HUES48 (cell line): ENCODE measurements around the gene SOX10.
"Not testable (repeated sequence)": the region's sequence is repeated elsewhere in the genome, so short reads cannot be mapped to it uniquely, and the experiment has no call there.

Experiments
- H3K27ac ChIP-seq: one replicate; pipeline ENCODE4 v1.7.0; 2013; ENCODE audit warnings: low read depth, low read length, inconsistent platforms
- H3K27me3 ChIP-seq: 2 replicates; pipeline ENCODE4 v1.6.1; 2013; ENCODE audit warnings: mild to moderate bottlenecking, low read length; ENCODE audit not compliant: control insufficient read depth, insufficient read depth
- H3K36me3 ChIP-seq: 2 replicates; pipeline ENCODE4 v1.6.1; 2013; ENCODE audit warnings: low read length; ENCODE audit not compliant: control insufficient read depth, insufficient read depth
- H3K4me1 ChIP-seq: 2 replicates; pipeline ENCODE4 v1.6.1; 2013; ENCODE audit warnings: mild to moderate bottlenecking, low read length; ENCODE audit not compliant: control insufficient read depth, insufficient read depth
- H3K4me3 ChIP-seq: 2 replicates; pipeline ENCODE4 v1.5.1; 2013; ENCODE audit warnings: mild to moderate bottlenecking, low read depth, low read length
- H3K9ac ChIP-seq: 2 replicates; pipeline ENCODE4 v1.6.1; 2013; ENCODE audit warnings: mild to moderate bottlenecking, low read depth, low read length, moderate library complexity
- H3K9me3 ChIP-seq: 2 replicates; pipeline ENCODE4 v1.6.1; 2013; ENCODE audit warnings: low read length; ENCODE audit not compliant: control insufficient read depth, insufficient read depth

The SOX10 gene

DNA sequence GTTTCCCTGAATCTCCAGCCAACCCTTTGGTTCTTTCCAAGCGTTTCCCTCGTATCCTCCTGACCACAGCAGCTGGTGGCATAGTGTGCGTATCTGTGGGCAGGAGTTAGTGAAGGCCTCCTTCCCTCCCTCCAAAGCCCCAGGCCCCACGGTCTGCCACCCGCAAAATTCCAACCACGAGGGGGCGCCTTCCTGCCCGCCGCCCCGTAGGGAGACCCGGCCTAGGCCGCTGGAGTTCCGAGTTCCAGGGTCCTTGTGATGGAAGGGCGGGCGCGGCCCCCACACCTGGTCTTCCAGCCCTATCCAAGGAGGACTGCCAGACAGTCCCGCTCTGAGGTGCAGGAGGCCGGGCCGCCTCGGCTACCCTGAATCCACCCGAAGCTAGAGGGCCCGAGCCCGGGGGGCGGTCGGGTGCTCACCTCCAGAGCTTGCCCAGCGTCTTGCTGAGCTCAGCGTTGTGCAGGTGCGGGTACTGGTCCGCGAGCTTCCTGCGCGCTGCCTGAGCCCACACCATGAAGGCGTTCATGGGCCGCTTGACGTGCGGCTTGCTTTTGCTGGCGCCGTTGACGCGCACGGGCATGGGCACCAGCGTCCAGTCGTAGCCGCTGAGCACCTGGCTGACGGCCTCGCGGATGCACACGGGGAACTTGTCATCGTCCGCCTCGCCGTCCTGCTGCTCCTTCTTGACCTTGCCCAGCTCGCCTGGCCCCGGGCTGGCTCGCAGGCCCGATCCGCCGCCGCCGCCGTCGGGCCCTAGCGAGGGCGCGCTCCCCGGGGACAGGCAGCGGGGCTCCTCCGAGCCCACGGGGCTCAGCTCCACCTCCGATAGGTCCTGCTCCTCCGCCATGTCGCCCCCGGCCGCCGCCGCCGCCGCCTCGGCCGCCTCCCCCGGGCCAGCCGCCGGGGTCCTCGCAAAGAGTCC is 1.2 kb downstream of the SOX10 start:
- H3K4me3 ChIP-seq: peak overlapping the region; percentile 62
- H3K27ac ChIP-seq: no peak overlapping the region
- H3K9me3 ChIP-seq: no peaks in the 10 kb centered on the region
- no peak overlapping the region for H3K9ac ChIP-seq
- peaks cover 23% of the 10 kb centered on the region for H3K27me3 ChIP-seq
- H3K4me1 ChIP-seq: peaks cover 15% of the 10 kb centered on the region; the same call in 1 of the 2 replicates
- no peaks in the 10 kb centered on the region for H3K36me3 ChIP-seq

DNA sequence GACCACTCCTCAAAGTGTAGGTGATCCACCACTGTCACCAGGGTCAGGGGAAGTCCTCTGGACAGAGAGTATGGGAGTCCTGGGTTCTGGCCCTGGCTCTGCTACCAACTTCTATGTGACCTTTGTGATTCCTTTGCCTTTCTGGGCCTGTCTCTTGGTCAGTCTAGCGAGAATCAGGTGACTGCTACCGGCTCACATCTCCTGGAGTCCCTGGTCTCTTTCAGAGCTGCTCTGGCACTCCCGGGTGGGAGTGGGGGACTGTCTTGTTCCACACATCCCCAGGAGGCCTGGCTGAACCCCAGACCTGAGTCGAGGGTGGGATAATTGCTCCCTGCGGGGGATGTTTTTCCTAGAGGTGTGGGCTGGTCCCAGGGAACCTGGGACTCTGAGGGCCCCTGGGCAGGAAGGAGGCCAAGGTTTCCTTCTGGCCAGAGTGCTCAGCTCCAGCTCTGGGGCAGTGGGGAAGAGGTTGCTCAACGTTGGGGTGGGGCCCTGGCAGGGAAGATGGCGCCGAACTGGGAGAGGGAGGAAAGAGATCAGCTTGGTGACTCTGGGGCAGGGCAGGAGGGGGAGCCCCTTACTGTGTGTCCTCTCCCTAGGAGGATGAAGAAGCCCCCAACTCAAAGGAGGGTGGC is 2.1 kb downstream of the SOX10 start:
- Histone ChIP-seq H3K27me3 (peaks cover 23% of the 10 kb centered on the region), H3K9me3 (no peaks in the 10 kb centered on the region), H3K36me3 (no peaks in the 10 kb centered on the region), H3K4me1 (peaks cover 15% of the 10 kb centered on the region; the same call in 1 of the 2 replicates), H3K27ac (no peak overlapping the region), H3K9ac (no peak overlapping the region), H3K4me3 (no peak overlapping the region)

DNA sequence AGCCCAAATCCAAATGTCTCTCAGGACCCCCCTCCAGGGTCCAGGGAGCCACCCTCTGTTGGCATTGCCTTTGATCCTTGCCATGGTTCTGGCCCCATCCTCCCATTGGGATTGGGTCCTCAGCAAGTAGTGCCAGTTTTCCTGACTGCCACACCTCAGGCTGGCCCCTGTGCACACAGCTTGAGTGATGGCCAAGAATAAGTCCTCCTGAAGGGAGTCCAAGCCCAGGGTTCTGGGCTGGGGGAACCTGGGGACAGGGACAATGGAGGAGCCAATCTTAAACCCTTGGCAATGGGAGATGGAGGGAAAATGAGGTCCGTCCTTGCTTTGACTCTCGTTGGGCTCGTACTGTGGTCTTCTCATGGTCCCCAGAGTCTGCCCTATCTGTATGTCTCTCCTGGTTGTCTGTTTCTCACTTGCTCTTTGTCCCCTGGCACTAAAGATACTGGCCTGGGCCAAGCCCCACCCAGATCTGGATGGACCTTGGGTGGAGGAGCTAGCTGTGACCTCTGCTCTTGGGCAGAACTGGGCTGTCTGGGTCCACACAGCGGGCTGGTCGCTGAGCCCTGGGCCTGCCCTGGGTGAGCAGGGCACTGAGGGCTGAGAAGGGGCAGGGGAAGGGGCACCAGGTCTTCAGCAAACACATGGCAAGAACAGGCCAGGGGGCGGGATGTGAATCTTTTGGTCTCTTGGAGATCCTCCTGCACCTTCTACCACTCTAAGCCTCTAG is 2.9 kb downstream of the SOX10 start:
- H3K36me3 ChIP-seq: no peaks in the 10 kb centered on the region

DNA sequence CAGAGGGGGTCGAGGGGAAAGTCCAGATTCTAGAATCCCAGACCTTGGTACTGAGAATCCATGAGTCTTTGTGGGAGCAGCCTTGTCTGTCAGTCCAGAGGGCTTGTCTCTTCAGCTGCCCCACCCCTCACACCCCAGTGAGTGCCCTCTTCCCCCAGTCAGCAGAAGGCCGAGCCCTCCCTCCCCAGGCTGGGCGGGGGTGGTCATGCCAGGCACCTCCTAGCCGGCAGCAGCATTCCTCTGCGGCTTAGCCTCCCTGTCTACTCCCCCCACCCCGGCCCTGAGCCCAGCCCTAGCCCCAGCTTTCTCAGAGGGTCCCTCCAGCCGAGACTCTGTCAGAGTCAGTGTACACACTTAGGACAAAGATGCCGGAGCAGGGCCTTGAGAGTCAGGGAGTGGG is 4.6 kb downstream of the SOX10 start:
- Histone ChIP-seq H3K9ac (no peak overlapping the region), H3K4me1 (peaks cover 8% of the 10 kb centered on the region; the same call in 1 of the 2 replicates), H3K4me3 (no peak overlapping the region), H3K27ac (no peak overlapping the region), H3K27me3 (peaks cover 15% of the 10 kb centered on the region), H3K36me3 (no peaks in the 10 kb centered on the region), H3K9me3 (no peaks in the 10 kb centered on the region)

More for the DNA sequence above, 2.9 kb downstream of the SOX10 start:
- H3K27ac ChIP-seq: no peak overlapping the region
- H3K9ac ChIP-seq: no peak overlapping the region
- no peak overlapping the region for H3K4me3 ChIP-seq
- no peaks in the 10 kb centered on the region for H3K9me3 ChIP-seq
- peaks cover 15% of the 10 kb centered on the region; the same call in 1 of the 2 replicates for H3K4me1 ChIP-seq
- H3K27me3 ChIP-seq: peaks cover 23% of the 10 kb centered on the region

DNA sequence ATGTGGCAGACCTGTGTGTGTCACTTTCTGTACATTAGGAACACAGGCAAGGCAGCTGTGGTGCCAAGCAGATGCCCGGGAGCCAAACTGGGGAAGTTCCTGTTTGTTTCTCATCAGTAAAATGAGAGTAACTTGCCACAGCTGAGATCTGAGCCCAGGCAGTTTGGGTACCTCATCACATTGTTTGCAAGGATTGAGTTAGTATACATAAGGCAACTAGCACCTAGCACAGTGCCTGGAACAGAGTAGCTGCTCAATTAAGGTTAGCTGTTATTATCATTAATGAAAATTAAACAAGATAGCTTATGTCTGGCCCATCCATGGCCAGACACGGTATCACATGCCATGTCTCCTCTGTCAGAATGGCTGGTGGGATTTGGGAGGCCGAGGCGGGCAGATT is 7.8 kb downstream of the SOX10 start:
- Histone ChIP-seq H3K9me3 (no peaks in the 10 kb centered on the region), H3K4me1 (peaks cover 9% of the 10 kb centered on the region), H3K27me3 (no peaks in the 10 kb centered on the region), H3K9ac (no peak overlapping the region), H3K36me3 (no peaks in the 10 kb centered on the region), H3K27ac (no peak overlapping the region), H3K4me3 (no peak overlapping the region)

DNA sequence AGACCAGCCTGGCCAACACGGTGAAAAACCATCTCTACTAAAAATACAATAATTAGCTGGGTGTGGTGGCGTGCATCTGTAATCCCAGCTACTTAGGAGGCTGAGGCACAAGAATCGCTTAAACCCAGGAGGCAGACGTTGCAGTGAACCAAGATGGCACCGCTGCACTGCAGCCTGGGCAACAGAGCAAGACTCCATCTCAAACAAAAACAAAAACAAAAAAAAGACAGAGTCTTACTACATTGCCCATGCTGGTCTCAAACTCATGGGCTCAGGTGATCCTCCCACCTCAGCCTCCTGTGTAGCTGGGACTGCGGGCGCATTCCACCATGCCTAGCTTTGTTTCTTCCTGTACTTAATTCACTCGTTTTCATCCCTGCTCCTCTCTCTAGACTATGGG is 8.3 kb downstream of the SOX10 start:
- not testable (repeated sequence) for H3K4me3 ChIP-seq, H3K9ac ChIP-seq, H3K27ac ChIP-seq, H3K27me3 ChIP-seq, H3K9me3 ChIP-seq, H3K36me3 ChIP-seq
- peaks cover 14% of the 10 kb centered on the region for H3K4me1 ChIP-seq

DNA sequence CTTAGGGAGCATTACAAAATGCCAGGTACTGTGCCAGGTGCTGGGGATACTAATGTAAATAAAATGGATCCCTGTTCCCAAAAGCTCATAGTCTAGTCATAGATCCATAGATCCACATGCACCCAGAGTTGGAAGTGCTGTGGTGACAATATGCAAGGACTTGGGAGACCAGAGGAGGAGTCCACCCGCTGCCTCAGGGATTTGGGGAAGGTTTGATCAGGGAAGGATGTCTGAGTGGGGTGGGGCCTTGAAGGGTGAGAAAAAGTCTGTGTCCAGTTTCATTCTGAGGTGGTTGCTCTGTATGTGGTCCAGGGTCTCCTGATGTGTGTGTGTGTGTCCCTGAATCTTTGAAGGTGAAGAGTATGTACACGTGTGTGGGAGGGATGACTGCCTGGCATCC is 9.2 kb downstream of the SOX10 start:
- no peaks in the 10 kb centered on the region for H3K27me3 ChIP-seq
- H3K36me3 ChIP-seq: no peaks in the 10 kb centered on the region
- H3K4me1 ChIP-seq: peaks cover 19% of the 10 kb centered on the region
- no peaks in the 10 kb centered on the region for H3K9me3 ChIP-seq
- H3K9ac ChIP-seq: no peak overlapping the region
- no peak overlapping the region for H3K4me3 ChIP-seq
- no peak overlapping the region for H3K27ac ChIP-seq

DNA sequence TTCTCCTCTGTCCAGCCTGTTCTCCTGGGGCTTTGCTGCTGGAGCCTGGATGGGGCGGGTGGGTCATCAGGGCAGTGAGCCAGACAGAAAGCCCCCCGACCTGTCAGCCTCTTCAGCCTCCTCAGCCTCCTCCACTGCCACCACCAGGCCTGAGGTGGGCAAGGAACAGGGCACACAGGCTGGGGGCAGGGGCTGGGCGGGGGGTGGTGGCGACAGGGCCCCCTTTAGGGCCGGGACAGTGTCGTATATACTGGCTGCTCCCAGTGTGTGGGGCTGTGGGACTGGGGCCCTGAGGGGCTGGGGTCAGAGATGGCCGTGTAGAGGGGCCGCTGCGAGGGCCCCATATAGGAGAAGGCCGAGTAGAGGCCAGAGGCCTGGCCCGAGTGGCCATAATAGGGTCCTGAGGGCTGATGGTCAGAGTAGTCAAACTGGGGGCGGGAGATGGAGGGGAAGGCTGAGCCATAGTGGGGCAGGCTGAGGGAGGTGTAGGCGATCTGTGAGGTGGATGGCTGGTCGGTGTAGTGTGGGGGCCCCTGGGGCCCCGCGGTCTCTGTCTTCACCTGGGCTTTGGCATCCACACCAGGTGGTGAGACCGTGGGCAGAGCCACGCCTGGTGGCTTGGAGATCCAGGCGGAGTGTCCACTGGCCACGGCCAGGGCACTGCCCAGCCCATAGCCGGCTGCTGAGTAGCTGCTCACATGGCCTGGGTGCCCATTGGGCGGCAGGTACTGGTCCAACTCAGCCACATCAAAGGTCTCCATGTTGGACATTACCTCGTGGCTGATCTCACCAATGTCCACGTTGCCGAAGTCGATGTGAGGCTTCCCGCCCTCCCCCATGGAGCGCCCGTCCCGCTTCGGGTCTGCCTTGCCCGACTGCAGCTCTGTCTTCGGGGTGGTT is 10.8 kb downstream of the SOX10 start:
- no peaks in the 10 kb centered on the region for H3K9me3 ChIP-seq
- H3K27me3 ChIP-seq: no peaks in the 10 kb centered on the region
- H3K27ac ChIP-seq: no peak overlapping the region
- peaks cover 16% of the 10 kb centered on the region for H3K4me1 ChIP-seq
- H3K9ac ChIP-seq: no peak overlapping the region
- peaks cover under 1% of the 10 kb centered on the region; the same call in 1 of the 2 replicates for H3K36me3 ChIP-seq
- no peak overlapping the region for H3K4me3 ChIP-seq

DNA sequence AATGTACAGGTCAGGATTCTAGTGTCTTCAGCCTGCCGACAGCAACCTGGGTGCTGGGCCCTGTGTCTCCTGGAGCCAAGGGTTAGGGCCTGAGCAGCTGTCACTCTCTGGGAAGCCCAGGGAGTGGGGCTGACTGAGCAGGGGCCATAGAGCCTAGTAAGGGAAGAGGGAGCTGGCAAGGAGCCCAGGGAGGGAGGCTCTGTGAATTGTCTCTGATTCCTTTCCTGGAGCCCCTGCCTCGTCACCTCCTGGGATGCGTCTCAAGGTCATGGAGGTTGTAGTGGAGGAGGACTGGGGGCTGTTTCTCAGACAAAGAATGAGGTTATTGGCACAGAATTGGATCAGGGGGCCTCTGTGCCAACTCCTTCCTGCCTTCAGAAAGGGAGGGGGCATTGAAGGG is 11.8 kb downstream of the SOX10 start:
- Histone ChIP-seq H3K9me3 (no peaks in the 10 kb centered on the region), H3K27ac (no peak overlapping the region), H3K36me3 (peaks cover 10% of the 10 kb centered on the region; the same call in 1 of the 2 replicates), H3K4me3 (no peak overlapping the region), H3K4me1 (peaks cover 16% of the 10 kb centered on the region), H3K9ac (no peak overlapping the region), H3K27me3 (no peaks in the 10 kb centered on the region)
